Measurements from ENCODE around the gene LCN6. TPM values are rescaled to one million over a fixed set of nuclear protein-coding genes. Genes with fewer than 3 reads are reported as not detected.

The LCN6 gene
- total and polyA plus RNA-seq, 10 of the 15 experiments (the other 5 are each of a cell fraction or from before 2014, with no cell fraction given), result not detected

GRCh38 chr9:136750526-136750925 is 2.2 kb upstream of the LCN6 start (continued):
- no peak for TF ChIP-seq MEF2B (IDR thresholded peaks at IDR 0.05; ENCODE audit: partially characterized antibody, poor library complexity, severe bottlenecking)
- TF ChIP-seq JUNB (IDR thresholded peaks at IDR 0.05), result peak; percentile 58
- TF ChIP-seq CUX1 (IDR thresholded peaks at IDR 0.05; ENCODE audit: insufficient replicate concordance, low read depth, low read length), result no peak
- no peak for TF ChIP-seq SP1 (IDR thresholded peaks at IDR 0.05; ENCODE audit: low read depth, low read length)
- peak; percentile 67 for TF ChIP-seq RUNX3 (IDR thresholded peaks at IDR 0.05; ENCODE audit: low read length)

- peaks cover 22% of the 10 kb centered on the region for H3K9me3 ChIP-seq (replicated peaks; ENCODE audit: control insufficient read depth, insufficient read depth, low read length)
- H4K20me1 ChIP-seq (ENCODE audit: control insufficient read depth, insufficient read depth), result no peaks in the 10 kb centered on the region
- WGBS (ENCODE audit: insufficient coverage, insufficient replicate concordance, low lambda C conversion rate, missing lambda C conversion rate), result 44% methylated on average over 21 of the region's 21 CpGs
- no peaks in the 10 kb centered on the region for H3K79me2 ChIP-seq (ENCODE audit: control insufficient read depth, insufficient read depth, low read length)
- POLR2A ChIA-PET, result interaction anchor here (1.0 kb wide), 1 partner anchor 30 kb away, joined by 3 read pairs; no protein-coding TSS in a partner anchor
- no peak overlapping the region for H3K27ac ChIP-seq (ENCODE audit: control insufficient read depth, insufficient read depth)
- no peaks in the 10 kb centered on the region for H3K4me1 ChIP-seq (ENCODE audit: control insufficient read depth, insufficient read depth, low read length)
- BruUV-seq (replicated peaks), result no TSS peak
- no peak overlapping the region for H3K9ac ChIP-seq (ENCODE audit: control insufficient read depth, insufficient read depth, low read length)
- DNase-seq (ENCODE audit: low read depth, low spot score) (no peak), FAIRE-seq (no peak), ATAC-seq (no peak; the same call in 2 of the 3 replicates)
- SMC1A ChIA-PET (ENCODE audit: uncharacterized antibody, unreplicated experiment), result no interaction called here
- CTCF ChIA-PET, result interaction anchor here (1.0 kb wide), 1 partner anchor 19 kb away, joined by 5 read pairs; no protein-coding TSS in a partner anchor
- H3K4me3 ChIP-seq, result no peak overlapping the region
- in situ Hi-C loops (cut with MboI) (no loop called here), intact Hi-C loops (cut with micrococcal nuclease; ENCODE audit: unreplicated experiment) (no loop called here)
- H2AFZ ChIP-seq (ENCODE audit: control insufficient read depth, low read depth, low read length), result no peak overlapping the region
- RAD21 ChIA-PET (ENCODE audit: unreplicated experiment), result no interaction called here
- H3K27me3 ChIP-seq (replicated peaks in 1 of 2; ENCODE audit: control insufficient read depth in 2 of 2, insufficient read depth in 2 of 2, low read length in 1 of 2), result no peaks in the 10 kb centered on the region; a peak in 1 of 4 replicates
- no peak overlapping the region for H3K4me2 ChIP-seq (ENCODE audit: control insufficient read depth, insufficient read depth)
- H3K36me3 ChIP-seq (ENCODE audit: control insufficient read depth in 2 of 2, insufficient read depth in 2 of 2, low read length in 1 of 2), result no peaks in the 10 kb centered on the region
- TF ChIP-seq KAT2A (conservative IDR thresholded peaks at IDR 0.05; ENCODE audit: control insufficient read depth, low read depth, low read length) (no peak), ZBTB33 (IDR thresholded peaks at IDR 0.05) (no peak), MLLT1 (IDR thresholded peaks at IDR 0.05) (no peak), SUPT20H (IDR thresholded peaks at IDR 0.05; ENCODE audit: borderline replicate concordance, control insufficient read depth, low read depth, low read length) (no peak), CEBPB (IDR thresholded peaks at IDR 0.05; ENCODE audit: borderline replicate concordance in 1 of 2, low read depth in 2 of 2, low read length in 2 of 2) (no peak), RFX5 (IDR thresholded peaks at IDR 0.05; ENCODE audit: low read depth, low read length) (no peak), ZBED1 (IDR thresholded peaks at IDR 0.05; ENCODE audit: borderline replicate concordance) (no peak), NFIC (IDR thresholded peaks at IDR 0.05; ENCODE audit: low read depth, low read length) (no peak)
Measured at GRCh38 chr9:136748666-136749611, 614 bp upstream of the LCN6 start.
